HCT116 (cell line): ENCODE measurements around the gene ZC3H12A. TPM values are rescaled to one million over a fixed set of nuclear protein-coding genes. Genes with fewer than 3 reads are reported as not detected.

ENCODE experiments used
- ATAC-seq: fragments of 200-7000 bp; cut with Tn5 transposase; 2 replicates; pipeline ENCODE4 v1.9.1; 2020; ENCODE audit warnings: mild to moderate bottlenecking, moderate library complexity
- BruUV-seq: library from RNA; stranded (reverse); fragments of 400-500 nt; replicated peaks from 2 replicates; lab custom pipeline; 2021; lab: Mats Ljungman, UMichigan
- CTCF ChIA-PET: fragments of 300-600 bp; sonication (Branson Sonifier 250); formaldehyde crosslinking; loops from one replicate; lab custom pipeline; 2021; ENCODE audit warnings: antibody characterized with exemption; lab: Charles Lee
- POLR2A ChIA-PET: fragments of 300-600, 350-600 bp; sonication (Branson Sonifier 250); formaldehyde crosslinking; loops from one replicate; lab custom pipeline; 2021; ENCODE audit warnings: antibody characterized with exemption; lab: Charles Lee
- RAD21 ChIA-PET, 2 experiments: fragments of 300-600 bp; sonication (Branson Sonifier 250); formaldehyde crosslinking; loops; one replicate each; lab custom pipeline; 2023; ENCODE audit warnings: low total read pairs in 2 of 2; ENCODE audit not compliant: uncharacterized antibody in 2 of 2, unreplicated experiment in 2 of 2, low non-redundant PET in 1 of 2; lab: Charles Lee
- DNase-seq: peaks from one replicate; pipeline ENCODE4 v3.0.0-alpha.2; 2010; ENCODE audit warnings: low read depth, low spot score
- H2AFZ ChIP-seq: fragments of 200-600 bp; shearing (Covaris generic), sonication (generic); 2 replicates; pipeline ENCODE4 v1.6.1; 2017; ENCODE audit warnings: low read depth, mixed run types, mixed read lengths, antibody characterized with exemption, low read length; ENCODE audit not compliant: poor library complexity, severe bottlenecking
- H3K27ac ChIP-seq: 2 replicates; pipeline ENCODE4 v1.5.1; 2012; ENCODE audit warnings: low read depth, low read length
- H3K27me3 ChIP-seq: fragments of 200-600 bp; sonication (generic); 2 replicates; pipeline ENCODE4 v1.6.1; 2016; ENCODE audit warnings: mixed run types, low read length, mixed read lengths; ENCODE audit not compliant: insufficient read depth
- H3K36me3 ChIP-seq, 2 experiments: fragments of 200-500 bp in 1 of 2; fragments of 200-600 bp in 1 of 2; sonication (Bioruptor generic) in 1 of 2; sonication (generic) in 1 of 2; 2 replicates each; pipeline versions ENCODE4 v1.5.1 to v1.6.1; 2014 to 2016; ENCODE audit warnings: low read length in 2 of 2, inconsistent platforms in 1 of 2, mixed read lengths in 1 of 2, mixed run types in 1 of 2; ENCODE audit not compliant: insufficient read depth in 2 of 2, control insufficient read depth in 1 of 2
- H3K4me1 ChIP-seq, 2 experiments: fragments of 200-600 bp in 1 of 2; sonication (generic) in 1 of 2; 2 replicates each; pipeline versions ENCODE4 v1.5.1 to v1.6.1; 2012 to 2017; ENCODE audit warnings: low read length in 2 of 2, inconsistent platforms in 1 of 2, mild to moderate bottlenecking in 1 of 2, mixed read lengths in 1 of 2, mixed run types in 1 of 2, moderate library complexity in 1 of 2; ENCODE audit not compliant: insufficient read depth in 2 of 2, control insufficient read depth in 1 of 2
- H3K4me2 ChIP-seq: fragments of 200-600 bp; sonication (generic); 2 replicates; pipeline ENCODE4 v1.6.1; 2017; ENCODE audit warnings: mixed run types, low read length, mixed read lengths
- H3K4me3 ChIP-seq, 2 experiments: fragments of 200-600 bp in 1 of 2; sonication (generic) in 1 of 2; replicated peaks in 1 of 2; 2 replicates each; pipeline ENCODE4 v1.5.1; 2011 to 2016; ENCODE audit warnings: low read length in 2 of 2, control low read depth in 1 of 2, low read depth in 1 of 2, mild to moderate bottlenecking in 1 of 2, mixed read lengths in 1 of 2, mixed run types in 1 of 2
- H3K79me2 ChIP-seq: fragments of 200-600 bp; sonication (generic); 2 replicates; pipeline ENCODE4 v1.6.1; 2017; ENCODE audit warnings: mild to moderate bottlenecking, mixed run types, low read length, moderate library complexity, mixed read lengths; ENCODE audit not compliant: insufficient read depth
- H3K9ac ChIP-seq: fragments of 200-600 bp; sonication (generic); 2 replicates; pipeline ENCODE4 v1.6.1; 2016; ENCODE audit warnings: low read length, mixed read lengths
- H3K9me2 ChIP-seq: fragments of 200-600 bp; sonication (generic), shearing (Covaris generic); 2 replicates; pipeline ENCODE4 v1.6.1; 2017; ENCODE audit warnings: mixed run types, mild to moderate bottlenecking, moderate library complexity; ENCODE audit not compliant: insufficient read depth
- H3K9me3 ChIP-seq, 2 experiments: fragments of 200-500 bp in 1 of 2; fragments of 200-600 bp in 1 of 2; sonication (Bioruptor generic) in 1 of 2; sonication (generic) in 1 of 2; 2 replicates each; pipeline ENCODE4 v1.6.1; 2014 to 2017; ENCODE audit warnings: low read length in 2 of 2, mixed read lengths in 2 of 2, inconsistent platforms in 1 of 2, low read depth in 1 of 2, mild to moderate bottlenecking in 1 of 2, mixed run types in 1 of 2, moderate library complexity in 1 of 2; ENCODE audit not compliant: control insufficient read depth in 1 of 2, insufficient read depth in 1 of 2
- H4K20me1 ChIP-seq: fragments of 200-600 bp; sonication (generic), shearing (Covaris generic); 2 replicates; pipeline ENCODE4 v1.6.1; 2017; ENCODE audit warnings: mixed run types, mild to moderate bottlenecking, moderate library complexity; ENCODE audit not compliant: insufficient read depth
- CBX3 ChIP-seq: IDR thresholded peaks from 2 replicates; pipeline ENCODE4 v1.6.1; 2012; ENCODE audit warnings: low read depth
- ELF1 ChIP-seq: IDR thresholded peaks from 2 replicates; pipeline ENCODE4 v1.6.1; 2012; ENCODE audit warnings: low read depth, borderline replicate concordance
- FOSL1 ChIP-seq: IDR thresholded peaks from 2 replicates; pipeline ENCODE4 v1.6.1; 2012; ENCODE audit warnings: low read depth
- JUND ChIP-seq: IDR thresholded peaks from 2 replicates; pipeline ENCODE4 v1.6.1; 2012
- SIN3A ChIP-seq: IDR thresholded peaks from 2 replicates; pipeline ENCODE4 v1.6.1; 2012; ENCODE audit warnings: low read depth
- SRF ChIP-seq: IDR thresholded peaks from 2 replicates; pipeline ENCODE4 v1.6.1; 2012; ENCODE audit warnings: low read depth
- TCF7L2 ChIP-seq: IDR thresholded peaks from 2 replicates; pipeline ENCODE4 v1.7.0; 2011; ENCODE audit warnings: borderline replicate concordance, inconsistent platforms; ENCODE audit not compliant: insufficient read depth, insufficient read length; ENCODE audit errors: extremely low read depth
- YY1 ChIP-seq: IDR thresholded peaks from 2 replicates; pipeline ENCODE4 v1.6.1; 2011; ENCODE audit warnings: low read length, low read depth, moderate library complexity, mild to moderate bottlenecking; ENCODE audit not compliant: insufficient replicate concordance; ENCODE audit errors: extremely low read depth
- intact Hi-C: fragments of 100-400 bp; cut with micrococcal nuclease; formaldehyde crosslinking; loops from 2 replicates; pipeline ENCODE4 v1.10.0; 2022
- total RNA-seq: library from RNA; stranded (reverse); gene quantifications from one replicate; pipeline ENCODE4 v1.2.1, GENCODE V29; 2021; ENCODE audit not compliant: unreplicated experiment
- TF ChIP-seq, protein P1 (sequence below): IDR thresholded peaks from 2 replicates; pipeline ENCODE4 v1.6.1; 2012; ENCODE audit warnings: low read depth
- TF ChIP-seq, protein P2 (sequence below): IDR thresholded peaks from 2 replicates; pipeline ENCODE4 v1.6.1; 2011; ENCODE audit warnings: mild to moderate bottlenecking, low read length, moderate library complexity; ENCODE audit not compliant: insufficient replicate concordance; ENCODE audit errors: extremely low read depth

The ZC3H12A gene
- total RNA-seq, 1 experiment from 2014 or later, result 10.6 TPM

DNA sequence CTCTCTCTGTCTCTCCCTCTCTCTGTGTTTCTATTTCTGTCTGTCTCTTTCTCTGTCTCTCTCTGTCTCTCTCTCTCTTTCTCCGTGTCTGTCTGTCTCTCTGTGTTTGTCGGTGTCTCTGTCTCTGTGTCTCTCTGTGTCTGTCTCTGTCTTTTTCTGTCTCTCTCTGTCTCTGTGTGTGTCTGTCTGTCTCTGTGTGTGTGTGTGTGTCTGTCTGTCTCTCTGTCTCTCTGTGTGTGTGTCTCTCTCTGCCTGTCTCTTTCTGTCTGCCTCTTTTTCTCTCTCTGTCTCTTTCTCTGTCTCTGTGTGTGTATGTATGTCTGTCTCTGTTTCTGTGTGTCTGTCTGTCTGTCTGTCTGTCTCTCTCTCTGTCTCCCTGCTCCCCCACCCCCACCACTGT lies 31.7 kb upstream of the ZC3H12A start:
- H3K36me3 ChIP-seq, result no peaks in the 10 kb centered on the region
- POLR2A ChIA-PET, result no interaction called here
- H3K9ac ChIP-seq, result no peak overlapping the region
- H4K20me1 ChIP-seq, result no peaks in the 10 kb centered on the region
- TF ChIP-seq, protein P1, sequence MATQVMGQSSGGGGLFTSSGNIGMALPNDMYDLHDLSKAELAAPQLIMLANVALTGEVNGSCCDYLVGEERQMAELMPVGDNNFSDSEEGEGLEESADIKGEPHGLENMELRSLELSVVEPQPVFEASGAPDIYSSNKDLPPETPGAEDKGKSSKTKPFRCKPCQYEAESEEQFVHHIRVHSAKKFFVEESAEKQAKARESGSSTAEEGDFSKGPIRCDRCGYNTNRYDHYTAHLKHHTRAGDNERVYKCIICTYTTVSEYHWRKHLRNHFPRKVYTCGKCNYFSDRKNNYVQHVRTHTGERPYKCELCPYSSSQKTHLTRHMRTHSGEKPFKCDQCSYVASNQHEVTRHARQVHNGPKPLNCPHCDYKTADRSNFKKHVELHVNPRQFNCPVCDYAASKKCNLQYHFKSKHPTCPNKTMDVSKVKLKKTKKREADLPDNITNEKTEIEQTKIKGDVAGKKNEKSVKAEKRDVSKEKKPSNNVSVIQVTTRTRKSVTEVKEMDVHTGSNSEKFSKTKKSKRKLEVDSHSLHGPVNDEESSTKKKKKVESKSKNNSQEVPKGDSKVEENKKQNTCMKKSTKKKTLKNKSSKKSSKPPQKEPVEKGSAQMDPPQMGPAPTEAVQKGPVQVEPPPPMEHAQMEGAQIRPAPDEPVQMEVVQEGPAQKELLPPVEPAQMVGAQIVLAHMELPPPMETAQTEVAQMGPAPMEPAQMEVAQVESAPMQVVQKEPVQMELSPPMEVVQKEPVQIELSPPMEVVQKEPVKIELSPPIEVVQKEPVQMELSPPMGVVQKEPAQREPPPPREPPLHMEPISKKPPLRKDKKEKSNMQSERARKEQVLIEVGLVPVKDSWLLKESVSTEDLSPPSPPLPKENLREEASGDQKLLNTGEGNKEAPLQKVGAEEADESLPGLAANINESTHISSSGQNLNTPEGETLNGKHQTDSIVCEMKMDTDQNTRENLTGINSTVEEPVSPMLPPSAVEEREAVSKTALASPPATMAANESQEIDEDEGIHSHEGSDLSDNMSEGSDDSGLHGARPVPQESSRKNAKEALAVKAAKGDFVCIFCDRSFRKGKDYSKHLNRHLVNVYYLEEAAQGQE, result no peak
- TF ChIP-seq CBX3, result no peak
- TF ChIP-seq JUND, result no peak
- no peak for TF ChIP-seq SRF
- no peak for TF ChIP-seq TCF7L2
- TF ChIP-seq ELF1, result no peak
- TF ChIP-seq, protein P2, sequence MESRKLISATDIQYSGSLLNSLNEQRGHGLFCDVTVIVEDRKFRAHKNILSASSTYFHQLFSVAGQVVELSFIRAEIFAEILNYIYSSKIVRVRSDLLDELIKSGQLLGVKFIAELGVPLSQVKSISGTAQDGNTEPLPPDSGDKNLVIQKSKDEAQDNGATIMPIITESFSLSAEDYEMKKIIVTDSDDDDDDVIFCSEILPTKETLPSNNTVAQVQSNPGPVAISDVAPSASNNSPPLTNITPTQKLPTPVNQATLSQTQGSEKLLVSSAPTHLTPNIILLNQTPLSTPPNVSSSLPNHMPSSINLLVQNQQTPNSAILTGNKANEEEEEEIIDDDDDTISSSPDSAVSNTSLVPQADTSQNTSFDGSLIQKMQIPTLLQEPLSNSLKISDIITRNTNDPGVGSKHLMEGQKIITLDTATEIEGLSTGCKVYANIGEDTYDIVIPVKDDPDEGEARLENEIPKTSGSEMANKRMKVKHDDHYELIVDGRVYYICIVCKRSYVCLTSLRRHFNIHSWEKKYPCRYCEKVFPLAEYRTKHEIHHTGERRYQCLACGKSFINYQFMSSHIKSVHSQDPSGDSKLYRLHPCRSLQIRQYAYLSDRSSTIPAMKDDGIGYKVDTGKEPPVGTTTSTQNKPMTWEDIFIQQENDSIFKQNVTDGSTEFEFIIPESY, result no peak
- no peak for TF ChIP-seq YY1
- TF ChIP-seq FOSL1, result no peak
- no peak for TF ChIP-seq SIN3A
- no peak overlapping the region for H3K4me3 ChIP-seq
- intact Hi-C loops, result no loop called here
- no peak for ATAC-seq
- no peaks in the 10 kb centered on the region for H3K79me2 ChIP-seq
- BruUV-seq, result no TSS peak
- no peaks in the 10 kb centered on the region for H3K9me2 ChIP-seq
- no peak overlapping the region for H2AFZ ChIP-seq
- no peak overlapping the region for H3K4me2 ChIP-seq
- H3K4me1 ChIP-seq, result no peaks in the 10 kb centered on the region
- no peaks in the 10 kb centered on the region for H3K9me3 ChIP-seq
- DNase-seq, result no peak
- RAD21 ChIA-PET, result no interaction called here
- CTCF ChIA-PET, result no interaction called here
- H3K27me3 ChIP-seq, result peaks cover 6% of the 10 kb centered on the region; the same call in 1 of the 2 replicates
- no peak overlapping the region for H3K27ac ChIP-seq
